HL-60/S4 treated with retinoic acid at 250 ng/mL for 4 days and 3 days (cell line): ENCODE measurements around the gene MAP3K3.

Experiments used
- in situ Hi-C: fragments of 300-500 bp; cut with MboI; formaldehyde crosslinking; loops from 2 replicates; pipeline ENCODE4 v1.7.0; 2022; ENCODE audit warnings: low sequenced_read_pairs

Gene MAP3K3

GRCh38 chr17:63621229-63621683 is 961 bp upstream of the MAP3K3 start:
- in situ Hi-C loops, result no loop called here

DNA sequence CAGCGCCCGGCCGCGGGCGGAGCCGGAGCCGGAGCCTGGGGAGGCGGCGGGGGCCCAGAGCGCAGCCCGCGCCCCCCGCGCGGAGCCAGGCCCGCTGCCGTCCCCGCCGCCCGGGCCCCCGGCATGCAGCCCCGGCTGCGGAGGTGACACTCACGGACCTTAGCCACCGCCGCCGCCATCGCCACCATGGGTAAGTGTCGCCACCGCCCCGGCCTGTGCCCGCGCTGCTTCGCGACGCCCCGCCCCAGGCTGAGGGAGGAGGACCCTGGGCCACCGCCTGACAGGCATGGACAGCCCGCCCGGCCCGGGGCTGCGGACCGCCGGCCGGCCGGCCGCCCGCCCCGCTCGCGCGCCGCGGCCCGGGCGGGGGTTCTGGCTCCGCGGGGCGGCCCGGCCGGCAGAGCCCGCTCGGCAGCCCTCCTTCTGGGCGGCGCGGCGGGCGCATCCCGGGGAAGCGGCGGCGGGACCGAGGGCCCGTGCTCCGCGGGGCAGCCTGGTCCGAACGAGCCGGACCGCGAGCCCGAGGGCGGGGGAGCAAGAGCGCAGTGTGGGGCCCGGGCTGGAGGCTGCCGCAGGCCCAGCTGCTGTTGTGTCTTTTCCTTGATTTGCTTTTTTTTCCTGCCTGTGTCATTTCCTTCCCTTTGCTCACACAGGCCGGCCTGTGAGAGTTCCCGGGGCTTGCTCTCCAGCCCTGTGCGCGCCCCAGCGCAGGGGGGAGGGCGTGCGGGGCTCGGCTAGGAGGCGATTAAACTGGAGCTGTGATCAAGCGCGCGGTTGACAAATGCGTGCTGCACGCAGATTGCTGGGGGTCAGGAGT is 565 bp downstream of the MAP3K3 start:
- in situ Hi-C loops, result no loop called here

- in situ Hi-C loops, result no loop called here
Observed at GRCh38 chr17:63623786-63624530, 1.7 kb downstream of the MAP3K3 start.

DNA sequence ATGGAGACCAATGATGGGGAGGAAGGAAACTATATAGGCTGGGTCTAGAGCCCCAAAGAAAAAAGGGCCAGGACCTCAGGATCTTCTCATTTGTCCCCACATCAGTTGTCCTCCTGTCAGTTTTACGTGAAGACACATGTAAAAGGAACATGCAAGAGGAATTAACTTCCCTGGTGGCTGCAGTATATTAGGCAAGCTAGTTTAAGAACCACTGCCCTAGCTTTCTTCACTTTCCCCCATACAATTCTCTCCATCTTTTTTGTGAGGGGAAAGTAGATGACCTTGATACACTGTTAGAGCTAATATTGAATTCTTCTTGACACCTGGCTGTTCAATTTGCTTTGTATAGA is 2.3 kb downstream of the MAP3K3 start:
- in situ Hi-C loops, result no loop called here

DNA sequence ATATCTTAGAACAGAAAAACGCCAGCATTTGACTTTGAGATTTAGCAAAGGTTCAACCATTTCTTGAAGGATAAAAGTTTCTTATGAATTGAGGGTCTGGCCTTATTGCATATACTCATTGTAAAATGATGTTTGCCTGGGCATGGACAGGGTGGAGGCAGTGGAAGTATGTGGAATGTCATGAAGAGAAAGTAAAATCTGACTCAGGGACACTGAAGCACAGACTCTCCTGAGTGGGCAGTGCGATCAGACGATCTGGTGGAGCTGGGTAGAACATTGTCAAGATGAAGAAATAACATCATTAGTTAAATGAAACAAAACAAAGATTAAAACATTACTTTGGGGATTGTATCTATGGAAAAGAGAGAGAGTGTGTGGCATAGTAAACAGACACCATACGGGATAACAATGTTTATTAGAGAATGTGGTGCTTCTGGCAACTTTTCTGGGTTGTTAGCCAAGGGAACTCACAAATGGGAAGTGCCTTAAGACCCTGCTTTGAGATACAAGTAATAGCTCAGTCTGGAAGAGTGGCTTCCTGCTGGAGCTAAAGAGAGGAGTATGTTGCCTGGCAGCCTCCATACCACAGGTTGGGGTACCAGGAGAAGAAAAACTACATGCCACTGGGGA is 4.4 kb downstream of the MAP3K3 start:
- in situ Hi-C loops, result no loop called here

DNA sequence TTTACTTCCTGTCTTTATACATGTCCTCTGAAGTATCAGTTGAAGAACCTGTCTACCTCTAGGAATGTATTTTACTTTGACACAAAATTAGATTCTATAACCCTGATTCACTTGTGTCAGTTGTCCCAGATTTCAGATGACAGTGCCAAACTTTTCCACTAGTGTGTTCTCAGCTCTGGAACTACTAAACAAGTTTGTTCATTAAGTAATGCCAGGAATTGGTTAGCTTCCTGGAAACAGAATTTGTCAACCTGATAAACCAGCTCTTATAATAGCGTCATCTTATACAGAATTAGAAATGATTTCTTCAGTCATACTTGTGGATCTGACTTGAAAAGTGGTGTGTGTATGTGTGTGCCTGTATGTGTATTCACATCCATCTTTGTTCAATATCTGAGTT is 7.4 kb downstream of the MAP3K3 start:
- in situ Hi-C loops, result no loop called here

- in situ Hi-C loops, result no loop called here
Observed at GRCh38 chr17:63631062-63631461, 8.8 kb downstream of the MAP3K3 start.

DNA sequence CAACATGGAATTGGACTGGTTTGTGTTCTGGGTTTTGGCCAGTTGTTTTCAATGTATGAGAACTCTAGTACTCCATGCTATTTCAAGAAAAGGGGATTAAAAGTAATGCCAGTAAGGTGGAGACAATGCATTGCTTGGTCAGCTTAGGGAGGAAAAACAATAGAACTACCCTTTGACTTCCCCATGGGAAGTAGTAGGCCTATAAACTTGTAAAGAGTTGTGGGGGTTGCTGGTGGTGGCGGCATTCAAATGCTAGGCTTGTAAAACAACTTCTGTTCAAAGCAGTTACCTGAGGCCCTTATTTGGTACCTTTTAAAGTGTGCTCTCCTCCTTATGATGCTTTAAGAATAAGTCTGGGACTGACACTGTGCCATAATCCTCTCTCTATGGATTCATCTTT is 9.4 kb downstream of the MAP3K3 start:
- in situ Hi-C loops, result no loop called here

DNA sequence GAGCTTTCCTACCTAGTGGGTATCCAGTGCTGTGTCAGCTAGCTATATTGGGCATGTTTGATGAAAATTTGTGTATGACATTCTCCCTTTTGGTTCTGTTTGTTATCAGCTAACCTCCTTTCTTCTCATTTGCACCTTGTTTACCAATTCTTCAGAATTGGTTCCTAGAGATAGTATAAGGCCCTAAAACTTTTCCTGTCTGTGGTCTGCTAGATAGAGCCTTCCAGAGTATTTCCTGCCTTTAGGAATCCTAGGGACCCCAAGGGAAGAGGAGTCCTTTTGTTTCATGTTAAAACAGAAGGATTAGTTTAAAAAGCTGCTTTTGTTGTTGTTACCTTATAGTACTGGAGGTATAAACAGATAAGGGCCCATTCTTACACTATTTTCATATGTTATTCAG is 11.5 kb downstream of the MAP3K3 start:
- in situ Hi-C loops, result no loop called here

DNA sequence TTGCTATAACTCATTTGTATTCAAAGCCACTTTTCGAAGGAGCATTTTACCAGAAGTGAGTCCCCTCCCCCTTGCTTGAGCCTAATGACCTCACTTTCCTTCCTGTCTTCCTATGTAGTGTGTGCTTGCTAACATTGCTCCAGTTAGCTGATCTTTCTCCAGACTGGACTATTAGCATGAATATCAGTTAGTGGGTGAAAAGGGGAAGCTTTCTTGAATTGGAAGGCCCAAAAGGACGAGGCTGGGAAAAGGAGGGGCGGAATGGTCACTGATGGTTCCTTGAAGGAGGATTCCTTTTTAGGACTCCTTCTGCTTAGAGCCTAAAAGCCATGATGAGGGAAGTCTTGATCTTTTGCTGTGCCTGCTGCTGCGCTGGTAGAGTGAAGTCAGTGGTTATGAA is 11.9 kb downstream of the MAP3K3 start:
- in situ Hi-C loops, result no loop called here

GRCh38 chr17:63634816-63635215 is 12.6 kb downstream of the MAP3K3 start:
- in situ Hi-C loops, result no loop called here

DNA sequence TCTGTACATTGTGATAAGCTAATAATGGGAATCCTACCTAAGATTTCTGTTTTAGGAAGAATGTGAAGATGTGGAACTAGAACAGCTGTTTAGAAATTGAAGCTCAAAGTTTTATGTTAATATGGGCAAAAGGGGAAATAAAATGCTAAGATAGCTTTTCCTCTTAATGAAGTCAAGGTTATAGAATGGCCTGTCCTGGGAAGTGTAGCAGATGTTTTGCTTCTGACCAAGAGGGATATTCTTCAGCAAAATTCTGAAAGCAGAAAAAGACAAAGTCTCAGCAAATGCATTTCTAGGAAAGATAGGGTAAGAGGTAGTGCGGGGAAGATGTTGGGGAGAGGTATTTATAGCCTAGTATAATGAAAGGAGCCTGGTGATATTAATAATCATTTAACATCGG is 13.1 kb downstream of the MAP3K3 start:
- in situ Hi-C loops, result no loop called here

DNA sequence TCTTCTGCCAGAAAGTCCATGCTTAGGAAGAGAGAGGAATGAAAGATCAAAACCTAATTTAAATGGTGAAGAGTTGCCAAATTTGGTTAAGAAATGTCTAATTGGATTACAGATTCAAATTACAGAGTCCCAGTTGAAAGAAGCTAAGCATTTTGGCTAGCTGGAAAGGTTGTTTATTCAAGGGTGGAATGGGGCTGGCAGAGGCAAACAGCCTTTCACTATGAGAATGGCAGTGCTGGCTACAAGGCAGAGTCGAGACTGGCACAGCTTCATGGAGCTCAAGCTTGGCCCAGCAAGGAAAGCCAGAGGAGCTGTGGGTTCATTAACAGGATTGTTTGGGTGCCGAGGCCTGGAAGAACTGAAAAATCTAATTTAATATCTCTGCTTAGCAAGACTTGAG is 13.6 kb downstream of the MAP3K3 start:
- in situ Hi-C loops, result no loop called here

DNA sequence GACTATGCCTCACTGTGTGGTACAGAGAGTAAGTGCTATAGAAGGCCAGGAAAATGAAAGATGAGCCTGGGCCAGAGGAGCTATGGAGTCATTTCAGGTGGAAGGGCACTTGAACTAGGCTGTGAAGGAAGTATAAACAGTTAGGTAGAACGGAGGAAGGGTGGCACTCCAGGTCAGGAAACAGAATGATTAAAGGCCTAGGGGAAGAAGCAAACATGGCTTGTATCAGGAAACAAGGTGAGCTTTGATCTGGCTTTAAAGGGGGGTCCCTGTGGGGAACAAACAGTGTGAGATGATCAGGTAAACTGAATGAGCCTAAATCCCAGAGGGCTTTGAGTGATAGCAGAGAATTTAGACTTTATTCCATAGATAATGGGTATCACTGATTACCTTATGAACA is 16.9 kb downstream of the MAP3K3 start:
- in situ Hi-C loops, result no loop called here

- in situ Hi-C loops, result no loop called here
Observed at GRCh38 chr17:63640038-63640437, 17.8 kb downstream of the MAP3K3 start.

DNA sequence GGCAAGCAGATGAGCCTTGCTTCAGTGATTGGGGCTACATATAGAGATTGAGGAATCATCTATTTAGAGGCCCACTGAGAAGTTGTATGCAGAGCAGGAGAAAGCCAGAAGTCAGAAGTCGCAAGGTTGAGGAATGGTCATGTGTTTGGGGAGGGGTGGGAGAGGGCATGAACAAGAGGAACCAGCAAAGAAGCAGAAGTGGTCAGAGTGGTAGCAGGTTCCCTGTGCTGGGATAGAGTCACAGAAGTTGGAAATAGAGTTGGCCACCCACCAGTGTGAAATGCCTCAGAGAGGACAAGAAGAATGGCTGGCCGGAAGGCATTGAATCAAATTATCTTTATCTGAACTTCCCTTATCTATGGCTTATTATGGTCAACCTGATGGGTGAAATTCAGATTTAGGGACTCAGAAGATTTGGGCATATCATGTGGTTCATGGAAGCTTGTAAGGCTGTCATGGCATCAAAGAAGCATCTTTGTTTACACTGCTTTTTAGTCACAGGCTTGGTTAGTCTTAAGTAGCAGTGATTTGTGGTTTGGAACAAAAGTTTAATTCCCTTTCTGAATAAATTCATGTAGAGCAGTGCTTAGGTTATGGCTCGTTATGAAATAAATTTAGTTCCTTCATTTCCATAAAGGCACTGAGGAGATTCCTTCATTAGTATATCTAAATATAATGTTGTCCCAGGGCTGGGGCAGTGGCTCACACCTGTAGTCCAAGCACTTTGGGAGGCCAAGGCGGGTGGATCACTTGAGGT is 19.7 kb downstream of the MAP3K3 start:
- in situ Hi-C loops, result no loop called here

DNA sequence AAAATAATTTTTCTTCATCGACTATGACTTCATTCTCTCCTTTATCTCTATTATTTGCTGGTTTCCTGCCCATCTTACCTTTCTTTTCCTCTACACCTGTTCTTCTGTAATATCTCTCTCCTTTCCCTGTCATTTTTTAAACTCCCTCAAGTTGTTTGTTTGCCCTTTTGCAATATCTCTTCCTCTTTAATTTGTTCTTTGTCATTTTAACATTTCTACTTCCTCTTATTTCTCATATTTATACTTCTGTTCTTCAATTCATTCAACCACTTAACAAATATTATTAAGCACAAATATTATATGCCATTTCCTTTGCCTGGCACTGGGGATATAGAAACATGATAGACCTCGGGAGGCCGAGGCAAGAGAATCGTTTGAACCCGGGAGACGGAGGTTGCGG is 22.6 kb downstream of the MAP3K3 start:
- in situ Hi-C loops, result no loop called here

DNA sequence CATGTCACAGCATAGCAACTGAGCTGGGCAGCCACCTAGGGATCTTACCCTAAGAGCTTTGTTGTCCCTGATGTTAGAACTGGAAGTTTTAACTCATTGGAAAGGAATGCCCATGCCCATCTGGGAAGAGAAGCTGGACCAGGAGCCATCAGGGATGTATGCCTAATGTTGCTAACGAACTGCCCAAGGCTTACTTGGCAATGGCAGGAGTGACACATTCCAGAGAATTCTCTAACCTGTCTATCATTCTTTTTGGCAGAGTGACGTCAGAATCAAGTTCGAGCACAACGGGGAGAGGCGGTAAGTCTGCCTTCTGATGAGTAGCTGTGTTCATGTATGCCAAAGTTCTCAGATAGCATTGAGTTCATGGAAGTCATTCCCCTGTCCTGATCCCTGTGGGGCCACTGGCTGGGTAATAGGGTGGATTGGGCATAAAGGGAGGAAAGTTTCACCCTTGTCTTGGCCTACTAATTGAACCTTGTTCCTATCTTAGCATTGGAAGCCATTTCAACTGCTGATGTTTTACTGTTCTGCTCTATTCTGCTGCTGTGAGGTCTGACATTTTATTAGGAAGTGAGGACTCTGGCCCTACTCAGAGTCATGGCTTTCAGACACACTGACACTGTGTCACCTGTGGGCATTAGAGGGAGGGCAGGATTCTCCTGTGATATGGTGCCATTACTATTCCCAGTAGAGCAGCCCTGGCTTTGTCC is 23.7 kb downstream of the MAP3K3 start:
- in situ Hi-C loops, result no loop called here

- in situ Hi-C loops, result no loop called here
Observed at GRCh38 chr17:63646488-63646806, 24.2 kb downstream of the MAP3K3 start.

DNA sequence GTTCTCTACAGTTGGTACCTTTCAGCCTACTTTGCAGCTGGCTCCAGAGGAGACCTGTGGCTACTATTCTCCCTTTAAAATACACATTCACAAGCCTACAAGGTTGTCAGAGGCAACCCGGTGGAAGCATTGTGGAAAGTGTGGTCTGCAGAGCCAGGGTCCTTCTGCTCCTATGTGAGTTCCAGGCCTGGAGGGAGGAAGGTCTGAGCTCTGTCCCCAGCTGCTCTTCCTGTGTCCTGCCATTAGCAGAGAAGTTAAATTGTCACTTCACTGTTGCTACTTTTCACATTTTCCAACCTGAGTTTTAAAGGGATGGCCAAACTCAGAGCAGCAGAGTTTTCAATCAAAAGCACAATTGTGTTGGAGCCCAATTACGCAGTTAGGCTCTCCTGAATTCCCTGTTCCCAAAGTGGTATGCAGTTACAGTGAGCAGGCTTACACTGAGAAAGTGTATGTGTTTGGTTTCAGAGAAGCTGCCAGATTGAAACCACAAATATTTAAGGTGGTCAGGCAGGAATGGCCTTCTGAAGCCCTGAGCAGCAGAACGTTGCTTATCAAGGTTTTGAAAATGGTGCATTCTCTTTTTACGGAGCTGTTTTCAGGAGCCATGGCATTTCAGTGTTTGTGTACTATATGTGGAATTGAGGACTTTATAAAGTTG is 25.0 kb downstream of the MAP3K3 start:
- in situ Hi-C loops, result no loop called here
